ENCODE results near the gene MANEAL.

DNA sequence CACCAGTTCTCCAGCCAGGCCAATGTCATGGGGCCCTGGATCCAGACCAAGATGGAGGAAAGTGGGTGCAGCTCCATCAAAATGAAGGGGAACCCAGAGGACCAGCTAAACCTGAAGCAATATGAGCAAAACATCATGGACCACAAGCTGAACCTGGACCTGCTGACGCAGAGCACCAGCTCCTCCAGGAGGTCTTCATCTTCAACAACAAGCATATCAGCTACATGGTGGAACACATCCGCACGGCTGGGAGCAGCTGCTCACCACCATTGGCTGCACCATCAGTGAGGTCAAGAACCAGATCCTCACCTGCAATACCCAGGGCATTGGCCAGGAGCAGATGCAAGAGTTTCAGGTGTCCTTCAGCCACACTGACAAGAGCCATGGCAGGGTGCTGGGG is 15.0 kb upstream of the MANEAL start:
- TF ChIP-seq, protein P1, sequence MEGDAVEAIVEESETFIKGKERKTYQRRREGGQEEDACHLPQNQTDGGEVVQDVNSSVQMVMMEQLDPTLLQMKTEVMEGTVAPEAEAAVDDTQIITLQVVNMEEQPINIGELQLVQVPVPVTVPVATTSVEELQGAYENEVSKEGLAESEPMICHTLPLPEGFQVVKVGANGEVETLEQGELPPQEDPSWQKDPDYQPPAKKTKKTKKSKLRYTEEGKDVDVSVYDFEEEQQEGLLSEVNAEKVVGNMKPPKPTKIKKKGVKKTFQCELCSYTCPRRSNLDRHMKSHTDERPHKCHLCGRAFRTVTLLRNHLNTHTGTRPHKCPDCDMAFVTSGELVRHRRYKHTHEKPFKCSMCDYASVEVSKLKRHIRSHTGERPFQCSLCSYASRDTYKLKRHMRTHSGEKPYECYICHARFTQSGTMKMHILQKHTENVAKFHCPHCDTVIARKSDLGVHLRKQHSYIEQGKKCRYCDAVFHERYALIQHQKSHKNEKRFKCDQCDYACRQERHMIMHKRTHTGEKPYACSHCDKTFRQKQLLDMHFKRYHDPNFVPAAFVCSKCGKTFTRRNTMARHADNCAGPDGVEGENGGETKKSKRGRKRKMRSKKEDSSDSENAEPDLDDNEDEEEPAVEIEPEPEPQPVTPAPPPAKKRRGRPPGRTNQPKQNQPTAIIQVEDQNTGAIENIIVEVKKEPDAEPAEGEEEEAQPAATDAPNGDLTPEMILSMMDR (IDR thresholded peaks at IDR 0.05; ENCODE audit: low read length) = no peak
- TF ChIP-seq EZH2 (IDR thresholded peaks at IDR 0.05; ENCODE audit: borderline replicate concordance, low read length) = no peak
